ENCODE data around the gene SLC22A7.
"Not testable (repeated sequence)": the region's sequence is repeated elsewhere in the genome, so short reads cannot be mapped to it uniquely, and the experiment has no call there.

SLC22A7 gene

DNA sequence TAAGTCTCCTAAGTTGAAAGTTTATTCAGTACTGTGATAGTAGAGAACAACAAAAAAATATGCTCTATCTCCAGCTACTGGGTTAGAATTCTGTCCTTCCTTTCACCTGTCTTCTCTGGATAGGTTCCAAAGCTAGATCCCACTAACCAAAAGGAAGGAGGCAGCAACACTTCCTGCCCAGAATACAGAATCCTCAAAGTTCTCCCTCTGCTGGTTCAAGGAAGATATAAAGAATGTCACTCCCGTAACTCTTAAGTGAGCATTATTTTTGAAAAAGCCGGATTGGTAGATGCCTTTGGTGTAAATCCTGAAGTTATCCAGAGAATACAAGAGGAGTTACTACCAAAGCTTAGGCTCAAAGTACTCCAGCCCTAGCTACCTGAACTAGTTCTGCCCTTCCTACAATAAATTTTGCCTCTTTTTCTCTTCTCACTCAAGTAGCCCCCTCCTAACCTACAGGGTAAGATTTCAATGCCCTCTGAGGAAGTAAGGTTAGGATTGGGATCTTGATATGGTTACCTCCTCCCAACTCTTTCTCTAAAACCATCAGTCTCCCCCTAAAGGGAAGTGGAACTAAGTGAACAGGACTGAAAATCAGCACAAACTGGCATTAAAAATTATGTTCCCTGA lies 36.5 kb downstream of the SLC22A7 start:
- in situ Hi-C loops (cut with MboI; ENCODE audit: low sequenced_read_pairs): no loop called here

DNA sequence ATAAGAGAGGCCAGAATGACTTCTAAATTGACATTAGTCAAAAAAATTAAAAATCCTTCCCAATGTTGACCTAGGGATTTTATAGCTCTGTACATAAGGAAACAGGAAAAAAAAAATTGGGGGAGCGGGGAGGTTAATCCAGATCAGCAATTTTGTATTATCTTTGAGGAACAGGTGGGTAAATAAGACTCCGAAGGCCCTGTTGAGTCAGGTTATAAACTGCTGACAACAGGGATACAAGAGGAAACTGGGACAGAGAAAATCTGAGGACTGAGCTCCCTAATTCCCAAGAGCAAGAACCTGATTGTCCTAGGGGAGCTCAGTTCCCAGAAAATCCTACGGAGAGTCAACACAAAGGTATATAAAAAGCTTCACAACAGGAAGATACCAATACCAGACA lies 37.4 kb downstream of the SLC22A7 start:
- in situ Hi-C loops (cut with MboI; ENCODE audit: low sequenced_read_pairs): no loop called here

DNA sequence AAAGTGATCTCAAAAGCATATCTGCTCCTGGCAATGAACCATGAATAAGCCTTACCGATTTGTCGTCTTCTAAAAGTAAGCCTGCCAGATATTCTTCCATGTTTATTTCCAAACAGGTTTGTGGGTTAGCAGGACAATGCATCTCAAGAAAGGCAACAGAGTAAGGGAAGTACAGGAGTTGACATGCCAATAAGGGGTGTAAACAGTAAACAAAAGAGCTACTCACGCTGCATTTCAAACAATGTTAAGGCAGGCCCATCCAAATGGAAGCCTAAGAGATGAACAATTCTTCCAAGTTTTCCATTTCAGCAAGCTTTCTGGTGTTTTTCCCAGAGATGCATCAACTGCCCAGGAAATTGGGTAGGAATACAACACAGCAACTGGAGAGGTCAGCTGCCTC lies 38.3 kb downstream of the SLC22A7 start:
- in situ Hi-C loops (cut with MboI; ENCODE audit: low sequenced_read_pairs): no loop called here

GRCh38 chr6:43338243-43338642 lies 40.2 kb downstream of the SLC22A7 start:
- in situ Hi-C loops (cut with MboI; ENCODE audit: low sequenced_read_pairs): no loop called here

GRCh38 chr6:43339168-43339567 lies 41.1 kb downstream of the SLC22A7 start:
- in situ Hi-C loops (cut with MboI; ENCODE audit: low sequenced_read_pairs): no loop called here

DNA sequence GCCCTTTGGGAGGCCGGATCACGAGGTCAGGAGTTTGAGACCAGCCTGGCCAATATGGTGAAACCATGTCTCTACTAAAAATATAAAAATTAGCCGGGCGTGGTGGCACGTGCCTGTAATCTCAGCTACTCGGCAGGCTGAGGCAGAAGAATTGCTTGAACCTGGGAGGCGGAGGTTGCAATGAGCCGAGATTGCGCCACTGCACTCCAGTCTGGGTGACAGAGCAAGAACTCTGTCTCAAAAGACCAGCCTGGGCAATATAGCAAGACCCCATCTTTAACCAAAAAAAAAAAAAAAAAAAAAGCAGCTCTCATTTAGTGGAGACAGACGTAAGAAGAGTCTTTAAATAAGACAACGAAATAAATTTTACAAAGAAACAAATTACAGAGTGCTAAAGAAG lies 48.2 kb downstream of the SLC22A7 start:
- in situ Hi-C loops (cut with MboI; ENCODE audit: low sequenced_read_pairs): not testable (repeated sequence)

GRCh38 chr6:43347021-43347420 lies 49.0 kb downstream of the SLC22A7 start:
- in situ Hi-C loops (cut with MboI; ENCODE audit: low sequenced_read_pairs): no loop called here

DNA sequence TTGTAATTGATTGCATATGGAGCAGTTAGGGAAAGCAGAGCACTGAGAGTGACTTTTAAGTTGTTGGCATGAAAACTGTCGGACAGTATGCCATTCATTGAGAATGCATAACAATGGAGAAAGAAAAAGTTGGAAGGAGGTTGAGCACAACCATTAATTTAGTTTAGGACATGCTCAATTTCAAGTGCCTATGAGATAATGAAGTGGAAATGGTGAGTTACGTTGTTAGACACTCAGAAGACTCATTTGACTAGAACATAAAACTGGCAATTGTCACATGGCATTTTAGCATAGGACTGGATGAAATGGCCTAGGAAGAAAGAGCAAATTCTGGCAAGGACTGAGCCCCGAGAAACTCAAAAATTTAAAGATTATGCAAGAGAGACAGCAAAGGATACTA lies 49.4 kb downstream of the SLC22A7 start:
- in situ Hi-C loops (cut with MboI; ENCODE audit: low sequenced_read_pairs): no loop called here

DNA sequence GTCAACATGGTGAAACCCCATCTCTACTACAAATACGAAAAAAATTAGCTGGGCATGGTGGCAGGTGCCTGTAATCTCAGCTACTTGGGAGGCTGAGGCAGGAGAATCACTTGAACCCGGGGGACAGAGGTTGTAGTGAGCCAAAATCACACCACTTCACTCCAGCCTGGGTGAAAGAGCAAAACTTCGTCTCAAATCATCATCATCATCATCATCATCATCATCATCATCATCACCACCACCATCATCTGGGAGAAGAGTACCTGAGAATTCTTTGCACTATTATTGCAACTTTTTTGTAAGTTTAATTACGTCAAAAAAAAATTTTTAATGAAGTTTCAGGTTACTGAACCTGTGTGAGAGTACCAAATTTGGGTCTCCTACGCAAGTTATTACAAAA lies 53.9 kb downstream of the SLC22A7 start:
- in situ Hi-C loops (cut with MboI; ENCODE audit: low sequenced_read_pairs): not testable (repeated sequence)

Measured in hTERT RPE-1 (cell line).